ENCODE measurements around the gene RBPJL. TPM values are rescaled to one million over a fixed set of nuclear protein-coding genes. Genes with fewer than 3 reads are reported as not detected.

The RBPJL gene
- total RNA-seq, 1 experiment from 2014 or later = not detected

- H3K27ac ChIP-seq = peak overlapping the region; percentile 92
- peak overlapping the region; percentile 76 for H3K4me3 ChIP-seq
- no peak for TF ChIP-seq EZH2 (IDR thresholded peaks at IDR 0.05; ENCODE audit: low read depth)
- ChIA-PET POLR2A (ENCODE audit: unreplicated experiment) (interaction anchor here (0.5 to 0.7 kb wide), 5 partner anchors 9 to 401 kb away, joined by 3 to 13 read pairs (median 3); no protein-coding TSS in a partner anchor), CTCF (interaction anchor here (0.7 kb wide), 1 partner anchor 20 kb away, joined by 4 read pairs; no protein-coding TSS in a partner anchor)
- H2AFZ ChIP-seq = no peak overlapping the region
- peaks cover 97% of the 10 kb centered on the region for H3K4me1 ChIP-seq (replicated peaks; ENCODE audit: insufficient read depth)
- H3K9me3 ChIP-seq (ENCODE audit: insufficient read depth, low read depth) = no peaks in the 10 kb centered on the region
- H3K79me2 ChIP-seq (ENCODE audit: low read depth) = peaks cover 94% of the 10 kb centered on the region
- H3K36me3 ChIP-seq (ENCODE audit: low read depth) = peaks cover 31% of the 10 kb centered on the region; the same call in 1 of the 2 replicates
- H3K4me2 ChIP-seq = peak overlapping the region; percentile 93
- H3F3A ChIP-seq (ENCODE audit: insufficient read depth, low read depth) = peaks cover 83% of the 10 kb centered on the region
- H3K9me2 ChIP-seq (ENCODE audit: insufficient read depth) = no peaks in the 10 kb centered on the region
- DNase-seq = peak; percentile 85 to 88
- peaks cover 6% of the 10 kb centered on the region; the same call in 1 of the 2 replicates for H4K20me1 ChIP-seq (ENCODE audit: insufficient read depth)
- intact Hi-C loops (cut with micrococcal nuclease; ENCODE audit: unreplicated experiment) = no loop called here
- no TSS peak for BruUV-seq (replicated peaks)
- H3K27me3 ChIP-seq (ENCODE audit: insufficient read depth, low read depth) = no peaks in the 10 kb centered on the region
These were observed 35.6 kb downstream of the RBPJL start for GRCh38 chr20:45341939-45342854.

GRCh38 chr20:45342855-45343531, 36.4 kb downstream of the RBPJL start:
- CTCF ChIA-PET = no interaction called here
- TF ChIP-seq EZH2 (IDR thresholded peaks at IDR 0.05; ENCODE audit: low read depth) = no peak
- TF ChIP-seq CTCF (conservative IDR thresholded peaks at IDR 0.05) = no peak
- intact Hi-C loops (cut with micrococcal nuclease; ENCODE audit: unreplicated experiment) = no loop called here

GRCh38 chr20:45343532-45344167, 37.0 kb downstream of the RBPJL start:
- intact Hi-C loops (cut with micrococcal nuclease; ENCODE audit: unreplicated experiment) = loop anchor here (2.0 kb wide), 3 partner anchors 15 to 435 kb away; partner anchors contain the start of gene SYS1
- Histone ChIP-seq H3K27me3 (ENCODE audit: insufficient read depth, low read depth) (no peaks in the 10 kb centered on the region), H3K4me3 (peak overlapping the region; percentile 76), H3K4me2 (peak overlapping the region; percentile 93), H3K27ac (peak overlapping the region; percentile 92), H3K36me3 (ENCODE audit: low read depth) (peaks cover 24% of the 10 kb centered on the region; the same call in 1 of the 2 replicates), H3K4me1 (replicated peaks; ENCODE audit: insufficient read depth) (peaks cover 85% of the 10 kb centered on the region), H3F3A (ENCODE audit: insufficient read depth, low read depth) (peaks cover 72% of the 10 kb centered on the region), H2AFZ (no peak overlapping the region), H3K9me3 (ENCODE audit: insufficient read depth, low read depth) (no peaks in the 10 kb centered on the region), H3K79me2 (ENCODE audit: low read depth) (peaks cover 89% of the 10 kb centered on the region), H3K9me2 (ENCODE audit: insufficient read depth) (no peaks in the 10 kb centered on the region), H4K20me1 (ENCODE audit: insufficient read depth) (peaks cover 6% of the 10 kb centered on the region; the same call in 1 of the 2 replicates)
- DNase-seq = peak; percentile 34 to 83
- TF ChIP-seq CTCF (conservative IDR thresholded peaks at IDR 0.05) (no peak), EZH2 (IDR thresholded peaks at IDR 0.05; ENCODE audit: low read depth) (no peak)
- BruUV-seq (replicated peaks) = TSS peak; percentile 1
- CTCF ChIA-PET = interaction anchor here (0.8 to 1.0 kb wide), 2 partner anchors 16 to 19 kb away, joined by 4 read pairs; partner anchors contain the start of gene SYS1
- POLR2A ChIA-PET (ENCODE audit: unreplicated experiment) = interaction anchor here (0.5 to 1.2 kb wide), 10 partner anchors 16 to 427 kb away, joined by 3 to 11 read pairs (median 6); partner anchors contain the start of genes PIGT and TOMM34

More at GRCh38 chr20:45342855-45343531, 36.4 kb downstream of the RBPJL start:
- Histone ChIP-seq H3K36me3 (ENCODE audit: low read depth) (peaks cover 31% of the 10 kb centered on the region; the same call in 1 of the 2 replicates), H3K9me3 (ENCODE audit: insufficient read depth, low read depth) (no peaks in the 10 kb centered on the region), H3K4me2 (peak overlapping the region; percentile 93), H4K20me1 (ENCODE audit: insufficient read depth) (peaks cover 6% of the 10 kb centered on the region; the same call in 1 of the 2 replicates), H3K9me2 (ENCODE audit: insufficient read depth) (no peaks in the 10 kb centered on the region), H3K4me3 (peak overlapping the region; percentile 76; the same call in 1 of the 2 replicates), H3F3A (ENCODE audit: insufficient read depth, low read depth) (peaks cover 77% of the 10 kb centered on the region), H3K27ac (peak overlapping the region; percentile 92), H2AFZ (no peak overlapping the region), H3K79me2 (ENCODE audit: low read depth) (peaks cover 94% of the 10 kb centered on the region), H3K27me3 (ENCODE audit: insufficient read depth, low read depth) (no peaks in the 10 kb centered on the region), H3K4me1 (replicated peaks; ENCODE audit: insufficient read depth) (peaks cover 89% of the 10 kb centered on the region)
- BruUV-seq (replicated peaks) = no TSS peak
- POLR2A ChIA-PET (ENCODE audit: unreplicated experiment) = no interaction called here
- DNase-seq = no peak
